ENCODE data around the gene HSPA6.
A peak's percentile ranks its signal among the peaks of the same experiment; 100 is the strongest.

The HSPA6 gene

GRCh38 chr1:161484613-161485012 lies 39.7 kb upstream of the HSPA6 start:
- DNase-seq (ENCODE audit: low read depth) = no peak
- no peak overlapping the region for H3K4me3 ChIP-seq (ENCODE audit: low read length)

GRCh38 chr1:161486806-161487741 lies 37.3 kb upstream of the HSPA6 start:
- DNase-seq (ENCODE audit: low read depth) = peak; percentile 18
- H3K4me3 ChIP-seq (ENCODE audit: low read length) = no peak overlapping the region
- peak; percentile 75 for TF ChIP-seq CTCF (conservative IDR thresholded peaks at IDR 0.05; ENCODE audit: low read depth, low read length)

More at GRCh38 chr1:161484613-161485012, 39.7 kb upstream of the HSPA6 start:
- peak; percentile 35 for TF ChIP-seq CTCF (conservative IDR thresholded peaks at IDR 0.05; ENCODE audit: low read depth, low read length)

GRCh38 chr1:161491472-161491871 lies 32.9 kb upstream of the HSPA6 start:
- DNase-seq (ENCODE audit: low read depth) = no peak
- TF ChIP-seq CTCF (conservative IDR thresholded peaks at IDR 0.05; ENCODE audit: low read depth, low read length) = no peak
- no peak overlapping the region for H3K4me3 ChIP-seq (ENCODE audit: low read length)

- H3K4me3 ChIP-seq (ENCODE audit: low read length) = no peak overlapping the region
- DNase-seq (ENCODE audit: low read depth) = no peak
- TF ChIP-seq CTCF (conservative IDR thresholded peaks at IDR 0.05; ENCODE audit: low read depth, low read length) = no peak
These were observed 31.5 kb upstream of the HSPA6 start for GRCh38 chr1:161492827-161493226.

- no peak for TF ChIP-seq CTCF (conservative IDR thresholded peaks at IDR 0.05; ENCODE audit: low read depth, low read length)
- H3K4me3 ChIP-seq (ENCODE audit: low read length) = no peak overlapping the region
- no peak for DNase-seq (ENCODE audit: low read depth)
These were observed 30.1 kb upstream of the HSPA6 start for GRCh38 chr1:161494091-161494735.

GRCh38 chr1:161495490-161495889 lies 28.9 kb upstream of the HSPA6 start:
- DNase-seq (ENCODE audit: low read depth) = no peak
- no peak for TF ChIP-seq CTCF (conservative IDR thresholded peaks at IDR 0.05; ENCODE audit: low read depth, low read length)
- H3K4me3 ChIP-seq (ENCODE audit: low read length) = no peak overlapping the region

All from retinal pigment epithelial cell (primary cell).